Effector memory CD4-positive, alpha-beta T cell (primary cell): ENCODE measurements around the gene CEP192.
"Not testable (repeated sequence)": the region's sequence is repeated elsewhere in the genome, so short reads cannot be mapped to it uniquely, and the experiment has no call there.

ENCODE experiments used
- DNase-seq, 3 donors: peaks; one replicate each; pipeline ENCODE4 v3.0.0-alpha.2; 2020
- H3K27ac ChIP-seq: 2 replicates; pipeline ENCODE4 v1.7.0; 2013; ENCODE audit warnings: mild to moderate bottlenecking, low read length, moderate library complexity; ENCODE audit not compliant: insufficient read depth, poor library complexity, severe bottlenecking
- H3K27me3 ChIP-seq: replicated peaks from 2 replicates; pipeline ENCODE4 v1.7.0; 2013; ENCODE audit warnings: mild to moderate bottlenecking, low read length; ENCODE audit not compliant: insufficient read depth, control insufficient read depth, poor library complexity, severe bottlenecking
- H3K36me3 ChIP-seq: 2 replicates; pipeline ENCODE4 v1.7.0; 2013; ENCODE audit warnings: mild to moderate bottlenecking, low read length, moderate library complexity; ENCODE audit not compliant: control insufficient read depth, insufficient read depth
- H3K4me1 ChIP-seq: 2 replicates; pipeline ENCODE4 v1.7.0; 2013; ENCODE audit warnings: low read length, mild to moderate bottlenecking; ENCODE audit not compliant: control insufficient read depth, insufficient read depth, poor library complexity, severe bottlenecking
- H3K4me3 ChIP-seq: 2 replicates; pipeline ENCODE4 v1.7.0; 2013; ENCODE audit warnings: low read length, low read depth, mild to moderate bottlenecking; ENCODE audit not compliant: insufficient read depth, poor library complexity, severe bottlenecking
- H3K9me3 ChIP-seq: 2 replicates; pipeline ENCODE4 v1.7.0; 2013; ENCODE audit warnings: mild to moderate bottlenecking, low read length, moderate library complexity; ENCODE audit not compliant: control insufficient read depth

CEP192 gene

DNA sequence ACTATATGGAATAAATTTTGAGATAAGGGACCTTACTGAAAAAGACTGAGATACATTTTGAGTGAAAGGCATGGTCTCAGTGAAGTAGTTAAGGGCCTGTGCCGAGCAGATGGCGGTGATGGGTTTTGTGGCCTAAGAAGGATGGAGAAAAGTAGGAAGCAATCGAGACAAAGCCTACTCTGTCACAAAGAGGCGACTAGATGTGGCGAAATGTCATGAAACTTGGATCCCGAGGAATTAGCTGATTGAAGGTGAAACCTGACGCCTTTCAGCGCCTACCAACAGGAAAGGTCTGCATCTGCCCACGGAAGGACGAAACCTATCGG lies 558 bp upstream of the CEP192 start:
- Histone ChIP-seq H3K27ac (peak overlapping the region; percentile 58), H3K36me3 (no peaks in the 10 kb centered on the region), H3K4me1 (peaks cover 10% of the 10 kb centered on the region), H3K4me3 (peak overlapping the region; percentile 85), H3K9me3 (no peaks in the 10 kb centered on the region), H3K27me3 (no peaks in the 10 kb centered on the region)
- no peak for DNase-seq

DNA sequence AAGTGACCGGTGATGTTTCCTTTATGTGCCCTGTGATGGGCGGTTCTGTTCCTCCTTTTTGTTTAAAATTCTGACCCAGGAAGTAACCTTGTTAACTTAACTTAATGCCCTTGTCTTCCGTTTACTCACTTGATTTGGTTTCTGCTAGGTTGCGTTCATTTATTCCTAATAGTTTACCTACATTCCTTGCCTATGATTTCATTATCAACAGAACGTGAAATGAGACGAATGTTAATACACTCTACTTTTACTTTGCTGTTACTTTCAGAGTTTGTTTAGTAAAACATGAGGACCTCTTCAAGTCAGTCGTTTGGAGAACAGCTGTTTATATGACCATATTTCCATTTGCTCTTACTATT lies 638 bp downstream of the CEP192 start:
- H3K27me3 ChIP-seq: no peaks in the 10 kb centered on the region
- H3K4me3 ChIP-seq: peak overlapping the region; percentile 85
- no peak for DNase-seq
- no peaks in the 10 kb centered on the region for H3K9me3 ChIP-seq
- H3K27ac ChIP-seq: peak overlapping the region; percentile 89
- H3K36me3 ChIP-seq: no peaks in the 10 kb centered on the region
- peaks cover 10% of the 10 kb centered on the region for H3K4me1 ChIP-seq

DNA sequence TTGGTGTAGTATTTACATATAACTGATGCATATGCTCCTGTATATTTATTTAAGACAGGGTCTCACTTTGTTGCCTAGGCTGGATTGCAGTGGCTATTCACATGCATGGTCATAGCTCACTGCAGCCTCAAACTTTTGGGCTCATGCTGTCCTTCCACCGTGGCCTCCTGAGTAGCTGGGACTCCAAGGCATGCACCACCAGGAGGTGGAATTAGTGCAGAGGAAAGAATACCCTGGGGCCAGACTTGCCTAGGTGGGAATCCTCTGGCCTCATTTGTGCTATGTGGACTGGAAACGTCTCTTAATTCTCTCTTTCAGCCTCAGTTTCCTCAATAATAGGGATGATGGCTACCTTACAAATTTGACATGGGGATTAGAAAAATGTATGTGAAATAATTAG lies 2.3 kb downstream of the CEP192 start:
- Histone ChIP-seq H3K4me3 (no peak overlapping the region), H3K9me3 (no peaks in the 10 kb centered on the region), H3K4me1 (peaks cover 10% of the 10 kb centered on the region), H3K27me3 (no peaks in the 10 kb centered on the region), H3K27ac (no peak overlapping the region), H3K36me3 (no peaks in the 10 kb centered on the region)
- DNase-seq: no peak

DNA sequence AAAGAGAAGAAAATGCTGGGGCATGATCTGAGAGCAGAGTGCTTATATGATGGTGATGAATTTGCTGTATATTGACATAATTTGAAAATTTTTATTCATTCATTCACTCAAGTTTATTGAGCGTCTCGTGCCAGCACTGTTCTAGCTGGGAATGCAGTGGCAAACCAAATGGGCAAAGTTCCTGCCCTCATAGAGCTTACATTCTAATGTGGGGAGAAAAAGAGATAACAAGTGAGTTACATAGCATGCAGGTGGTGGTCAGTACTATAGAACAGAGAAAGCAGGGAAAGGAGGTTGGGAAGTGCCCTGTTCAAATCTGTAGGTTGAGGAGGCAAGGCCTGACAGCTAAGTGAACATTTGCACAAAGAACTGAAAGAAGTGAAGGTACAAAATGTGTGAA lies 4.3 kb downstream of the CEP192 start:
- no peak overlapping the region for H3K27ac ChIP-seq
- H3K4me3 ChIP-seq: no peak overlapping the region
- H3K36me3 ChIP-seq: peaks cover 4% of the 10 kb centered on the region
- H3K27me3 ChIP-seq: no peaks in the 10 kb centered on the region
- H3K9me3 ChIP-seq: no peaks in the 10 kb centered on the region
- DNase-seq: no peak
- peaks cover 9% of the 10 kb centered on the region for H3K4me1 ChIP-seq

DNA sequence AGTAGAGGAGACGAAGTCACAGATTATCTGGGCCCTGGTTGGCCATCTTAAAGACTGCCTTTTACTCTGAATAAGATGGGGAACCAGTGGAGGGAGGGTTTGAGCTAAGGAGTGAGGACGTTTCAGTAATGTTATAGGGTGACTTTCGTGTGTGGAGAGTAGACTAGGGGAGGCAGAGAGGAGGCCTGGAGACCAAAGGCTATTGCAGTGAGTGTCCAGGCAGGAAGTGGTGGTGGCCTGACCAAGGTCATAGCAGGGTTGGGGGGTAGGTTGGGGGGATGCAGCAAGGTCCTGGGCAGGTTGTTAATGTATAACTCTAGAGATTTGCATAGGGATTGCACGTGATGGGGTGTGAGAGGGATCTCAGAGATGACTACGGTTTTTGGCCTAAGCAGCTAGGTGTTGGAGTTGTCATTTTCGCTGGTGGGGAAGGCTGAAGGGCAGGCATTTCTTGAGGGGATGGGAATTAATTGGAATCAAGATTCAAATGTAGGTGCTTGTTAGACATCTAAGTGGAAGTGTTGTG lies 4.9 kb downstream of the CEP192 start:
- Histone ChIP-seq H3K4me1 (peaks cover 6% of the 10 kb centered on the region), H3K27me3 (no peaks in the 10 kb centered on the region), H3K4me3 (no peak overlapping the region), H3K36me3 (peaks cover 9% of the 10 kb centered on the region), H3K27ac (no peak overlapping the region), H3K9me3 (no peaks in the 10 kb centered on the region)
- DNase-seq: no peak

DNA sequence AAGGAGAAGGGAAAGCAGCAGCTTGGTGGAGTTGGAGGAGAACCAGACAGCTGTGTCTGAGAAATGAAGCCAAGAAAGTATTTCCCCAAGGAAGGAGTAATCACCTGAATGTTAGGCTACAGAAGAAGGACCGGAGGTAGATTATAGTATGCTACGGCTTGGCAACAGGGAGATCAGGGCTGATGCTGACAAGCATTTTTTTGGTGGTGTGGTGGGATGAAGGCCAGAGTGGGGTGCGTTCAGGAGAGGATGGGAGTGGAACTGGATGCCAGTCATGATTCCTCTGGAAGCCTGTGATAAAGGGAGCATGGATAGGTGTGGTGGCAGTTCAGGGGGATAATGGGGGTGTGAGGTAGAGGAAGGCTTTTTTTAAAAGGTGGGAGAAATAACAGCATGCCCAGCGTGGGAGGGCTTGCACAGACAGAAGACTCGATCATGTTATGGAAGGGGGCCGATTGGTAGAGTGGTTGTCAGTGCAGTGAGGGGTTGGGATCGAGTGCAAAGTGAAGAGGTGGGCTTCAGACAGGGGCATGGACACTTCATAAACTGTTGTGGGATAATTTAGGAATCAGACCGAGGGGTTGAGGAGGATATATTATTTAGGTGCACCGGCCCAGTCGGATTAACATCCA lies 5.6 kb downstream of the CEP192 start:
- peaks cover 6% of the 10 kb centered on the region for H3K4me1 ChIP-seq
- H3K36me3 ChIP-seq: peaks cover 13% of the 10 kb centered on the region
- H3K4me3 ChIP-seq: no peak overlapping the region
- H3K27me3 ChIP-seq: no peaks in the 10 kb centered on the region
- no peak overlapping the region for H3K27ac ChIP-seq
- DNase-seq: no peak
- H3K9me3 ChIP-seq: no peaks in the 10 kb centered on the region

DNA sequence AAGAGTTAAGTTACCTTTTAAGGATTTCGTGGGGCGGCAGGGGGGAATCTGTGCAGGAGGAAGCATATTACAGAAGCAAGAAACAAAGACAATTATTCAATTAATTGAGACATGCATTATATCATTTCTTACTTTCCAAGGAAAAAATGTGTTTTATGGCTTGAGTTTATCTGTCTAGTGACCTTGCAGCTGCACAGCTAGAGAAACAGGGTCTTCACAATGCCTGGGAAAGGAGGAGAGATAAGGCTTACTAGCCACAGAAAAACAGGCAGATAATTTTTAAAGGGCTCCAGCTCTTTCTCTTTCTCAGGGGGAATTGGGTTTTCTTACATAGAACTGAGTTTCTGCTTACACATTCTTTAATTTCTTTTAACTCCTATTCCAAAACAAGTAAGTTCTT lies 6.2 kb downstream of the CEP192 start:
- H3K27me3 ChIP-seq, H3K9me3 ChIP-seq, H3K4me3 ChIP-seq, H3K4me1 ChIP-seq, H3K27ac ChIP-seq, DNase-seq: not testable (repeated sequence)
- H3K36me3 ChIP-seq: peaks cover 15% of the 10 kb centered on the region

DNA sequence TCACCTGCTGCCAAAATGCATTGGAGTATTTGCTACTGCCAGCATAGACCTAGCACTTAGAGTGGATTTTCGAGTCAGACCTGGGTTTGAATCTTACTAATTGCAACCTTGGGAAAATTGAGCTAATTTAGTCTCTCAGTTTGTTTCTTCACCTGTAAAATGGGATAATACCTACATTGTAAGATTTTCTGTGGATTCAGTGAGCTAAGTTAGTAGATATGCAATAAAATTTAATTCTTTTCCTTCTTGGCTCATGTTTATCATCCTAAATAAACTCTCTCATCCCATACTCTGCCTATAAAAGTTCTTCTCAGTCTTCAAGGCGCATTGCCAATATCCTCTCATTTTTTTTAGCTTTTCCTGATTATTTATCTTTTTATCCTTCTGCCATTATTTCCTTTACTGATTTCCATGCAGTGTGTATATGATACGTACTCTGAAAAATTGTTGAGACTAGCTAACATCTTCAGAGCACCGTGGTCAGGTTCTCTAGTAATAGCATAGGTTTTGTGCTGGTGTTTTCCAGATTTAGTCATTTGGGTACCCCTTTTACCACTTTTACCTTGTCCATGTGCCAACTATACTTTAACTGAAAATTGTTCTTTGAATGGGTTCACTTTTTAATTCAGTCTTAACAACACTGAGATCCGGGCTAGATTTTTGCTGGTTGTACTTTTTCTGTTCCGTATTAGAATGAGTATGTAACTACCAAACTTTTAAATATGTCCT lies 7.3 kb downstream of the CEP192 start:
- Histone ChIP-seq H3K4me3 (no peak overlapping the region), H3K27ac (no peak overlapping the region), H3K36me3 (peaks cover 19% of the 10 kb centered on the region), H3K4me1 (no peaks in the 10 kb centered on the region), H3K27me3 (no peaks in the 10 kb centered on the region), H3K9me3 (no peaks in the 10 kb centered on the region)
- no peak for DNase-seq

DNA sequence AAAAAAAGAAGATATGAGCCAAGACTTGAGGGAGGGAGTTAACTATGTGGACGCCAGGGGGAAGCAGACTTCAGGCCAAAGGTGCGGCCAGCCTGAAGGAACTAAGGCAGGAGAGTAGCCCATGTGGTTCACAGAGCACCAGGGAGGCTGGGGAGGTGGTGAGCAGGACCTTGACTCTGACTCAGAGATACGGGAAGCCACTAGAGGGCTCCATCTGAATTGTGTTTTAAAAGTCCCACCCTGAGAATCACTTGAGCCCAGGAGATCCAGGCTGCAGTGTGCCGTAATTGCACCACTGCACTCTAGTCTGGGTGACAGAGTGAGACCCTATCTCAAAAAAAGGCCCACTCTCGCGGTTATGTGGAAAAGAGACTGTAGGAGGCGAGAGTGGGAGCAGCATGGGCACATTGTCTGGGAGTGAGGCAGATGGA lies 12.3 kb downstream of the CEP192 start:
- peaks cover 24% of the 10 kb centered on the region for H3K36me3 ChIP-seq
- no peak overlapping the region for H3K27ac ChIP-seq
- H3K27me3 ChIP-seq: no peaks in the 10 kb centered on the region
- no peaks in the 10 kb centered on the region for H3K4me1 ChIP-seq
- DNase-seq: no peak
- no peak overlapping the region for H3K4me3 ChIP-seq
- no peaks in the 10 kb centered on the region for H3K9me3 ChIP-seq

DNA sequence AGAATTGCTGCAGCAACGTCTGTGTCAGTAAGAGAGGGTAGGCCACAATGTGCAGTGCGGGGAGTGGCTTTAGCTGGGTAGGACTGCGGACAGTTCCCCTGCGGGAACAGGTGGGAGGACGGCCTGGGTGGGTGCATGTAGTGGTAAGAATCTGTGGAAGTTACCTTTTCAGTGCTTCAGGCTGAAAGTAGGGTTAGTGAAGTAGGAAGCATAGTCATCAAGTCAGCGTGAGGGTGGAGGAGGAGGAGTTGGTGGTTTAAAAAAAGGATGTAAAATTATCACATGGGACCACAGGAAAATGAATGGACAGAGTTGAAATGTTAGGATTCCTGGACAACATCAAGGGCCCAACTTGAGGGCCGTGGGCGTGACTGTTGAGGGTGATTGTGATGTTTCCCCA lies 13.2 kb downstream of the CEP192 start:
- Histone ChIP-seq H3K36me3 (peaks cover 33% of the 10 kb centered on the region), H3K27me3 (no peaks in the 10 kb centered on the region)
- DNase-seq: no peak

More for the DNA sequence above, 13.2 kb downstream of the CEP192 start:
- H3K27ac ChIP-seq: no peak overlapping the region
- no peaks in the 10 kb centered on the region for H3K9me3 ChIP-seq
- H3K4me1 ChIP-seq: no peaks in the 10 kb centered on the region
- no peak overlapping the region for H3K4me3 ChIP-seq
